Erythroblast (primary cell): ENCODE results near the gene QARS1.

Experiments used
- GATA1 ChIP-seq: IDR thresholded peaks from 2 replicates; pipeline ENCODE4 v1.6.1; 2011; ENCODE audit warnings: low read depth, mild to moderate bottlenecking, control low read depth, low read length, moderate library complexity
- POLR2A ChIP-seq: IDR thresholded peaks from 2 replicates; pipeline ENCODE4 v1.6.1; 2011; ENCODE audit warnings: mild to moderate bottlenecking, low read length

DNA sequence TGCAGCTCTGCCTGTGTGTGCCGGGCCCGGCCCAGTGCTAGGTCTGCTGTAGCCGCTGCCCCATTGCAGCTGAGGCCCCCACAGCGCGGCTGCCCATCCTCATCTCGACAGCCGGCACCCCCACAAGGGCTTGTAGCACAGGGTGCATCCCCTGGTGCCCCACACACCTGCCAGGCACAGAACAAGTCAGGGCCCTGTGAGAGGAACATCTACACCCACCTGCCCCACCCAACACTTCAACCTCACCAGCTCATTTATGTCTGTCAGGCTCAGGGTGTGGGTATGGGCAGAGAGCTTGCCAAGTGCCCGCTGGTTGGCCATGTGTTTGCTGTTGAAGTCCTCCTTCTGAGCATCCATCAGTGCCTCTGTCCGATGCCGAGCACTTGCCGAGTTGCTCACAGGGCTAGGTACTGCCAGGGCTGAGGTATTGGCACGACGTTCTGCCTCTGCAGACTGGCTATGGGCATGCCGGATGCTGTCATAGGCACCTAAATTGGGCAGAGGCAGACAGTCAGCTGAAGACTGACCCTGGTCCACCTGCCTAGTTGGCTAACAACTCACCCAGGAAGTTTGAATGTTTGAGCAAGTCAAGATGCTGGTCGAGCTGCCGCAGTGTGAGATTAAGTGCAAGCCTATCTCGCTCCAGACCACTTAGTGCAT lies 18.5 kb upstream of the QARS1 start:
- TF ChIP-seq POLR2A (no peak), GATA1 (no peak)
